HFFc6 (cell line): ENCODE results near the gene JHY. TPM values are rescaled to one million over a fixed set of nuclear protein-coding genes. Genes with fewer than 3 reads are reported as not detected.

Experiments
- DNase-seq: peaks from one replicate; pipeline ENCODE4 v3.0.0-alpha.2; 2018
- H3K27ac Mint-ChIP-seq: 2 replicates; pipeline ENCODE4 v1.8.0; 2020; ENCODE audit warnings: mild to moderate bottlenecking, mixed read lengths
- H3K27me3 Mint-ChIP-seq: 2 replicates; pipeline ENCODE4 v1.8.0; 2021; ENCODE audit warnings: mild to moderate bottlenecking, moderate library complexity, mixed read lengths; ENCODE audit not compliant: insufficient read depth
- H3K36me3 Mint-ChIP-seq: 2 replicates; pipeline ENCODE4 v1.8.0; 2021; ENCODE audit warnings: low read depth, mixed read lengths
- H3K4me1 Mint-ChIP-seq: 2 replicates; pipeline ENCODE4 v1.8.0; 2020; ENCODE audit warnings: low read depth, mixed read lengths
- H3K4me3 Mint-ChIP-seq: 2 replicates; pipeline ENCODE4 v1.8.0; 2020; ENCODE audit warnings: mild to moderate bottlenecking, moderate library complexity, mixed read lengths
- H3K9me3 Mint-ChIP-seq: 2 replicates; pipeline ENCODE4 v1.8.0; 2020; ENCODE audit warnings: mild to moderate bottlenecking, mixed read lengths
- total RNA-seq, 6 experiments: library from RNA; stranded (reverse); fragmentation: NEBNext Ultra II Directional; extraction: Animal tissue kit (Norgen Biotek cat#: 25700); gene quantifications; 2 replicates in 1 of 6; 3 replicates in 5 of 6; pipeline ENCODE4 v1.2.3, GENCODE V29; 2021
- TF ChIP-seq, protein P1 (sequence below): fragments of 200-600 bp; sonication (generic); IDR thresholded peaks from 2 replicates; pipeline ENCODE4 v1.5.0; 2021; ENCODE audit warnings: antibody characterized with exemption, mild to moderate bottlenecking

Gene JHY
- total RNA-seq, 6 experiments from 2014 or later: 5.2 to 6.4 (median 5.7) TPM

DNA sequence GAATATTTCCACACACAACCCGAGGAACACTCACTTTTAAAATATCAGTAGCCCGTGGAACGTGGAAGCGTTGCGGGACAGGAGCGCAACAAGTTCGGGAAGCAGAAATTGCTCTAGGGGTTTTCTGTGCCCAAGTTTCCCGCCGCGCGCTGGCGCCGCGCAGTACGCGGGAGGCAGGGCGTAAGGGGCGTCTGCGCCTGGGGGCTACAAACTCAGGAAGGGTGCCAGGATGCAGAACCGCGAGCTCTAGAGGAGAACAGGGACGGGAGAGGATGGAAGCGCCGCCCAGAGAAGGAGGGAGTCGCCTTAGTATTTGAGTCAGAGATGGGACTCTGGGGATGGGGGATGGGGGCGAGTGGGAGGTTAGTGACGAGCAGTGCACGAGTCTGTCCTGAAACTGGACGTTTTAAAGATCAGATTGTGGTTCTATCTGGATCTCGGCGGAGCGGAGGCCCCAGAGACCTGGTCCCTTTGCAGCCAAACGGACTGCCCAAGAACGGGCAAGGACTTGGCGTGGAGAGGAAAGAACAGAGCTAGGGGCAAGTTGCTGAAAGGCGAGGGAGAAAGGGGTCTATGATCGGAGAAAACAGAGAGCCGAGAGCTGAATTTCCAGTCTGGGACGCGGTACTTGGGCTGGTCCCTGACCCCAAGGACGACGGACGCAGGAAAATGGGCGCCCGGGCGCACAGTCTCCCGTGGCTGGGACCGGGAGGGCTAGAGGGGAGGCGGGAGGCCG is 94.3 kb downstream of the JHY start:
- Mint-ChIP-seq H3K4me3 (no peak overlapping the region), H3K27ac (no peak overlapping the region), H3K4me1 (no peaks in the 10 kb centered on the region), H3K36me3 (peaks cover 5% of the 10 kb centered on the region; the same call in 1 of the 2 replicates), H3K9me3 (peaks cover 4% of the 10 kb centered on the region; the same call in 1 of the 2 replicates), H3K27me3 (peaks cover 71% of the 10 kb centered on the region)
- DNase-seq: no peak
- TF ChIP-seq, protein P1, sequence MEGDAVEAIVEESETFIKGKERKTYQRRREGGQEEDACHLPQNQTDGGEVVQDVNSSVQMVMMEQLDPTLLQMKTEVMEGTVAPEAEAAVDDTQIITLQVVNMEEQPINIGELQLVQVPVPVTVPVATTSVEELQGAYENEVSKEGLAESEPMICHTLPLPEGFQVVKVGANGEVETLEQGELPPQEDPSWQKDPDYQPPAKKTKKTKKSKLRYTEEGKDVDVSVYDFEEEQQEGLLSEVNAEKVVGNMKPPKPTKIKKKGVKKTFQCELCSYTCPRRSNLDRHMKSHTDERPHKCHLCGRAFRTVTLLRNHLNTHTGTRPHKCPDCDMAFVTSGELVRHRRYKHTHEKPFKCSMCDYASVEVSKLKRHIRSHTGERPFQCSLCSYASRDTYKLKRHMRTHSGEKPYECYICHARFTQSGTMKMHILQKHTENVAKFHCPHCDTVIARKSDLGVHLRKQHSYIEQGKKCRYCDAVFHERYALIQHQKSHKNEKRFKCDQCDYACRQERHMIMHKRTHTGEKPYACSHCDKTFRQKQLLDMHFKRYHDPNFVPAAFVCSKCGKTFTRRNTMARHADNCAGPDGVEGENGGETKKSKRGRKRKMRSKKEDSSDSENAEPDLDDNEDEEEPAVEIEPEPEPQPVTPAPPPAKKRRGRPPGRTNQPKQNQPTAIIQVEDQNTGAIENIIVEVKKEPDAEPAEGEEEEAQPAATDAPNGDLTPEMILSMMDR: no peak

DNA sequence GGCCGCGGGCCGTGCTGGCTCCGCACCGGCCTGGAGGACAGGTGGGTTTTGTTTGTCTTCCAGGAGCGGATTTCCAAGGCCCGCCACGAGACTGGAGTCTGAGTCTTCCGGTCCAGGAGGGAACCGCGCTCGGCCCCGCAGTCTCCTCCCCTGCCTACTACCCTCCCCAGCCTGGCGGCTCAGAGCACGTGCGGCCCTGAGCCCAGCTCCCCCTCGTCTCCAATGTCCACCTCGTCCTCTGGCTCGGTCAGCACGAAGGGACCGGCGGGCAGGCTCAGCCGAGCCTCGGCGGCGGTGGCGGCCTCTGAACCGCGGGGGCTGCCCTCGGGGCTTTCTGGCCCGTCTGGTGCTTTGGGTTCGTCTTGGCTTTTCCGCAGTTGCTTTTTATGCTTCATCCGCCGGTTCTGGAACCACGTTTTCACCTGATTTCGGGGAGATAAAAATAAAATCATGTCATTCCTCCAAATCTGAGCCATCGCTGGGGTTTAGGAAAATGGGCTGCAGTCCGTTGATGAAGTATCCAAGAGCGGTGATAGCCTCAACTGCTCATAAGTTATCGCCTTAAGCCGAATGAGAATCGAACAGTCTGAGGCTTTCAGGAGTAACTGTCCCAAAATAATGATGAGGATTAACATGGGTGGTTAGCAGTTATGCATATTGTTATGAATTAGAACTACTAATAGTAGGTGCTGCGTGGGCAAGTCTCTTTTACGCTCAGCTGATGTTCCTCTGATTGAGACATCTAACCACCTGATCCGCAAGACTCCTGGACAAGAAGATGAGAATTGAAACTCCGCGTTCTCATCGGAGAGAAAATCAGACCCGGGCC is 95.1 kb downstream of the JHY start:
- DNase-seq: no peak
- H3K4me3 Mint-ChIP-seq: no peak overlapping the region
- peaks cover 5% of the 10 kb centered on the region; the same call in 1 of the 2 replicates for H3K36me3 Mint-ChIP-seq
- peaks cover 75% of the 10 kb centered on the region for H3K27me3 Mint-ChIP-seq
- H3K27ac Mint-ChIP-seq: no peak overlapping the region
- TF ChIP-seq, protein P1: no peak
- peaks cover 4% of the 10 kb centered on the region; the same call in 1 of the 2 replicates for H3K9me3 Mint-ChIP-seq
- no peaks in the 10 kb centered on the region for H3K4me1 Mint-ChIP-seq

DNA sequence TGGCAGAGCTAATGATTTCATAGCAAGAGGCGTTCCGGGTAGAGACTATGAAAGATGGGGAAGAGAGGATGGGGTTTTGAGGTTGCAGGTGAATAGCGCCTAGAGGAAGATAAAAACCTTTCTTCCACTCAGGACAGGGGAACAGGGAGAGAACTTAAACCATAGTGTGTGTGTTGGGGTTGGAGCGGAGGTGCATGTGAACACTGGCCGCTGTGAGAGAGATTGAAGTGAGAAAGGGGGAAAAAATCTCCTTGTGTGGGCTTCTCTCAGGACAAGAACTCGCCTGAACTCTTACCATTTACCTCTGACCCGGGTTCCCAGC is 95.7 kb downstream of the JHY start:
- H3K36me3 Mint-ChIP-seq: peaks cover 5% of the 10 kb centered on the region; the same call in 1 of the 2 replicates
- peaks cover 4% of the 10 kb centered on the region; the same call in 1 of the 2 replicates for H3K9me3 Mint-ChIP-seq
- TF ChIP-seq, protein P1: no peak
- no peak for DNase-seq
- H3K4me3 Mint-ChIP-seq: no peak overlapping the region
- no peaks in the 10 kb centered on the region; the same call in 1 of the 2 replicates for H3K4me1 Mint-ChIP-seq
- peaks cover 76% of the 10 kb centered on the region for H3K27me3 Mint-ChIP-seq
- no peak overlapping the region for H3K27ac Mint-ChIP-seq

DNA sequence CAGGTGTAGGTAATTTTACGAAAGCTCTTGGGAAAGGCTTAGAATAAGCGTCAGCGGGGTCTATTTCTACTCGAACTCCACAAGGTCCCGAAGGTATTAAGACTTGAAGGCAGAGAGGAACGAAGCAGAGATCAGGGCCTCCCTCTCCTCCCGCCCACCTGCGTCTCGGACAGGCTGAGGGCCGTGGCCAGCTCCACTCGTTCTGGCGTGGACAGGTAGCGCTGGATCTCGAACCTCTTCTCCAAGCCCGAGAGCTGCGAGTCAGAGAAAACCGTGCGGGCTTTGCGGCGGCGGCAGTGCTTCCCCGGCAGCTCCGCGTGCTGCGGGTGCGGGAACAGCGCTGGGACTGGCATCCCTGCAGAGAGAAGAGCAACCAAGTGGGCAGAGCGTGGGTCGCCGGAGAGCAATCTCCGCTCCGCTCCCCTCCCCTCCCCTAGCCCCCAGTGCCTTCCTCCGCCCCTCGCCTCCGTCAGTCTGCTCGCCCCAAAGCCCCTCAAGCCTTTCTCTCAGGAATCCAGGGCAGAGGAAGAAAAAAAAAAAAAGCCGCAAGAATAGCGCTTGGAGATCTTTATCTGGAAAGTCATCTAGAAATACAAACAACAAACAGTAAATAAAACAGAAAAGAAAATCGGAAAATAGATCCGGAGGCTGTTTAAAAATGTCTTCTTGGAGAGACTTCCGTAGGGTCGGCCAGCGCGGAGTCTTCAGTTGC is 96.7 kb downstream of the JHY start:
- H3K36me3 Mint-ChIP-seq: peaks cover 5% of the 10 kb centered on the region; the same call in 1 of the 2 replicates
- H3K27ac Mint-ChIP-seq: no peak overlapping the region
- DNase-seq: no peak
- TF ChIP-seq, protein P1: no peak
- peaks cover 4% of the 10 kb centered on the region; the same call in 1 of the 2 replicates for H3K9me3 Mint-ChIP-seq
- peaks cover 84% of the 10 kb centered on the region for H3K27me3 Mint-ChIP-seq
- no peaks in the 10 kb centered on the region; the same call in 1 of the 2 replicates for H3K4me1 Mint-ChIP-seq
- no peak overlapping the region for H3K4me3 Mint-ChIP-seq

DNA sequence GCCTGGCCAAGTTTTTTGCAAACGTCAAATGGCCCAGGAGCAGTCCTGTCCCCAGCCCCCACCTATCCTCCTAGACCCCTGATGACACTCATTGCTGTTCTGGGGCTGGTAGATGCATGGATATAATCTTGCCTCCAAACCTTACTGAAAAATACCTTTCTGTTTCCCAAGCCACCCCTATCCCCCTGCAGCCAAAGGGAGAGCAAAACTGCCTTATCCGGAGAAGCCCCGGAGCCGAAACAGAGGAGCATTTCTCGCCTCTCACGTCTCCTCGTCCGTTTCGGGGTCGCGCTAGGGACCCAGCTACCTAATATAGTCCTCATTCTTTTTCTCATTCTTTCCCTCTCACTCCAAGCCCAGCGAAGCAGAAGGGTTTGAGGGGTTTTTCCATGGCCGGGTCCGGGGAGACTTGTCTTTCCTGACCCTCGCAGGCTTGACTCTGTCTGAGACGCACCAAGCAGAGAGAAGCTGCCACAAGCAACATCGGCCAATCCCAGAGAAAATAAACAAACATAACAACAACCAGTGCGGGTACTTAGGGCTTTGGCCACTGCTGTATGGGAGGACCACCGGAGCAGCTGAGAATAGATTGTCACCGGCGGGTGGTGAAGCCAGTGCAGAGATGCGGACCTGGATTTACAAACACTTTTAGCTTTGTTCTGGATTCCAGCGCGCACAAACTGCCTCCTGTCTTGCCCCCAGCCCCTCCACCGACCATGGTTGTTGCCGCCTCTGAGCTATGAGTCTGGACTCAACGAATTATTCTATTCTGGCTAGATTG is 97.4 kb downstream of the JHY start:
- Mint-ChIP-seq H3K27me3 (peaks cover 86% of the 10 kb centered on the region), H3K27ac (no peak overlapping the region), H3K9me3 (peaks cover 4% of the 10 kb centered on the region; the same call in 1 of the 2 replicates), H3K36me3 (peaks cover 5% of the 10 kb centered on the region; the same call in 1 of the 2 replicates), H3K4me1 (no peaks in the 10 kb centered on the region; the same call in 1 of the 2 replicates), H3K4me3 (no peak overlapping the region)
- TF ChIP-seq, protein P1: no peak
- no peak for DNase-seq
